GOT3 (cell line): ENCODE data around the gene RNF2.
"Not testable (repeated sequence)": the region's sequence is repeated elsewhere in the genome, so short reads cannot be mapped to it uniquely, and the experiment has no call there.

Source experiments
- DNase-seq: peaks from one replicate; lab custom pipeline; 2025; ENCODE audit warnings: mixed read lengths; lab: John Stamatoyannopoulos, UW

RNF2 gene

GRCh38 chr1:185044981-185045813 is at the start of gene RNF2:
TSS of gene RNF2 (plus strand) at chr1:185045558. CDS start at chr1:185087554, 41,996 bp downstream.
- DNase-seq: peak; percentile 69

DNA sequence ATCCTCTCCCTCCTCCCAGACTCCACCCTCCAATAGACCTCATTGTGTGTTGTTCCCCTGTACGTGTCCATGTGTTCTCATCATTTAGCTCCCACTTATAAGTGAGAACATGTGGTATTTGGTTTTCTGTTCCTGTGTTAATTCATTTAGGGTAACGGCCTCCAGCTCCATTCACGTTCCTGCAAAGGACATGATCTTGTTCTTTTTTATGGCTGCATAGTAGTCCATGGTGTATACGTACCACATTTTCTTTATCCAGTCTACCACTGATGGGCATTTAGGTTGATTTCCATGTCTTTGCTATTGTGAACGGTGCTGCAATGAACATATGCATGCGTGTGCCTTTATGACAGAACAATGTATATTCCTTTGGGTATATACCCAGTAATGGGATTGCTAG is 45.4 kb upstream of the RNF2 start:
- DNase-seq: not testable (repeated sequence)

DNA sequence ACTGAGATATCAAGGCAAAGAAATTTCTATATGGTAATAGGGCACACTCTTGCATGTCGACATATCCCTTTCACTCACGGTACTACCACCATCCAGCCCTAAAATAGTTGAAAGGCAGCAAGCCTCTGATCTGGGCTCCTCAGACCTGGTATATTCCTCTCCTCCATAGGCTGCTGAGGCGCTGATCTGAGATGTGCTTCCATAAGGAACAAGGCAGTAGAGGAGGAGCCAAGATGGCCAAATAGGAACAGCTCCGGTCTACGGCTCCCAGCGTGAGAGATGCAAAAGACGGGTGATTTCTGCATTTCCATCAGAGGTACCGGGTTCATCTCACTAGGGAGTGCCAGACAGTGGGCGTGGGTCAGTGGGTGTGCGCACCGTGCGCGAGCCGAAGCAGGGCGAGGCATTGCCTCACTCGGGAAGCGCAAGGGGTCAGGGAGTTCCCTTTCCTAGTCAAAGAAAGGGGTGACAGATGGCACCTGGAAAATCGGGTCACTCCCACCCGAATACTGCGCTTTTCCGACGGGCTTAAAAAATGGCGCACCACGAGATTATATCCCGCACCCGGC is 44.0 kb upstream of the RNF2 start:
- DNase-seq: not testable (repeated sequence)

GRCh38 chr1:185008838-185009237 is 36.5 kb upstream of the RNF2 start:
- DNase-seq: no peak

DNA sequence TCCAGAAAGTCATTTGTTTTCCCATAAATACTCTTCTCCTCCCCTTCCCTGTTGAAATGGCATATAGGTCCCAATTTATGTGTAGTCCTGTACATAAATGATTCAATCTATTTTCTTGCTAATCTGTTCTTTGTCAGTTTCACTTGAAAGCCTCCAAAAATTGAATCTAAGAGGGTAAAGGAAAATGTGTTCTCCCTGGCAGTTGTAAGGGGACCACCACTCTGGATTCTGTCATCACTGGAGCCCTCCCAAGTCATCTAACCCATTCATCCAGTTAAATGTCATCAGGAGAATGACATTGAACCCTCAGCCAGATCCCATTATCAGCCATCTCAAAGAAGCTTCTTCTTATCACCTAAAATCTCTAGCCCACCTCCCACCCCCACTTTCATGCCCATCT is 35.0 kb upstream of the RNF2 start:
- DNase-seq: no peak

DNA sequence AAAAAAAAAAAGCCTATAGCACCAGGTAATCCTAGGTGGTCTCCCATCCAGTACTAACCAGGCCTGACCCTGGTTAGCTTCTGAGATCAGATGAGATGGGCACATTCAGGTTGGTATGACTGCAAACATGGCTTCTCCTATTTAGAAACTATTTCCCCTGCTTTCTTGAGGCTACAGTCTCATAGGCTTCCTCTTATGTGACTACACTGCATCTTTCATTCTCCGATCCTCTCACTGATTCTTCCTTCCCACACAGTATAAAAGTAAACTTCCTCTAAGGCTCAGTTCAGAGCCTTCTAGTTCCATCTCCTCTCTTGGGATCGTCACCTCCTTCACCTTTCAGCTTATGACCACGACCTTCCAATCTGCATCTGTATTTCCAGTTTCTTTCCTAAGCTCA is 30.4 kb upstream of the RNF2 start:
- no peak for DNase-seq

GRCh38 chr1:185015631-185016030 is 29.7 kb upstream of the RNF2 start:
- DNase-seq: no peak

DNA sequence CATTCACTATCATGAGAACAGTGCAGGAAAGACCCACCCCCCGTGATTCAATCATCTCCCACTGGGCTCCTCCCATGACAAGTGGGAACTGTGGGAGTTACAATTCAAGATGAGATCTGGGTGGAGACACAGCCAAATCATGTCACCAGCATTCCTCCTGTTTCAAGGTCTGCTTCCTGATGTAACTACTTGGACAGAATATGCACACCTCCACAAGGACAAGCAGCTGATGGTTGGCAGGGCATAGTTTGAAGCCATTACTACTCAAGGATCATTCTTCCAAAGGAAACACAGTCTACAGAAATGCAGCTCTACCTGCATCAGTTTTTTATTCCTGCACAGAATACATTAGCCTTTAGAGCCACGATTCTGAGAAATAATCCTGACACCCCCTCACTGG is 28.5 kb upstream of the RNF2 start:
- no peak for DNase-seq

DNA sequence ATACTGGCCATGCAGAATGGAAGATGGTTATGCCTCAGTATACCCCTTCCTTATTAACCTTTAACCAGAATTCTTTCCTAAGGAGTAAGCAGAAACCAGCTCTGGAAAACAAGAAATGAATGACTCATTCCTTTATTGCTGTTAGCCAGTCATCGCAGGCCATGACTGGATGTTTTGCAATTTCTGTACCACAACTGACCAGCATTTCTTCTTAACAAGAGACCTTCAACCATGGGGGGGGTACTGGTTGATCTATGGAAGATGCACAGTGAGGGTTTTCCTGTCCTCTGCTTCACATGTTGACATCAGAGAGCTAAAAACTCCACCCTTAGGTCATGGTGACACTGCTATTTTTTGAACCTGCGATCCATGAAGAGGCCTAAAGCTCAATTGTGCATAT is 28.0 kb upstream of the RNF2 start:
- DNase-seq: peak; percentile 25

- no peak for DNase-seq
Measured at GRCh38 chr1:185017966-185018365, 27.4 kb upstream of the RNF2 start.

GRCh38 chr1:185027252-185027882 is 18.0 kb upstream of the RNF2 start:
- DNase-seq: no peak

DNA sequence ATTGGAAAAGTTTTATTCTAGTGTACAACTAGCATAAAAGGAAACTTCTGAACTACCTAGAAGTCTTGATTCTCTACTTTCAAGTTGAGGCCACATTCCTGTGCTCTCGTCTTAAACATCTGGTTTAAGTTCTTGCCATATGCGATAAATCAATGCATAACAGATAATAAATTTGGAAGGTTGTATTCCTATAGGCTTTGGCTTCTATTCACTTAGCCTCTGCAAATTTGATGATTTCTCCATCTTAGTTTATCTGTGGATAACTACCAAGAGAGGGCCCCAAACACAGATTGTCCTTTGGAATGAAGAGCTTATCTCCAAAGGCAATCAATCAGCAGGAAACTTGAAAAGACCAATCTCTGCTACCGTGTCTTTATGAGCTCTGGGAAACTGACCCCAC is 11.7 kb upstream of the RNF2 start:
- DNase-seq: no peak

- no peak for DNase-seq
Measured at GRCh38 chr1:185035258-185035657, 10.1 kb upstream of the RNF2 start.

DNA sequence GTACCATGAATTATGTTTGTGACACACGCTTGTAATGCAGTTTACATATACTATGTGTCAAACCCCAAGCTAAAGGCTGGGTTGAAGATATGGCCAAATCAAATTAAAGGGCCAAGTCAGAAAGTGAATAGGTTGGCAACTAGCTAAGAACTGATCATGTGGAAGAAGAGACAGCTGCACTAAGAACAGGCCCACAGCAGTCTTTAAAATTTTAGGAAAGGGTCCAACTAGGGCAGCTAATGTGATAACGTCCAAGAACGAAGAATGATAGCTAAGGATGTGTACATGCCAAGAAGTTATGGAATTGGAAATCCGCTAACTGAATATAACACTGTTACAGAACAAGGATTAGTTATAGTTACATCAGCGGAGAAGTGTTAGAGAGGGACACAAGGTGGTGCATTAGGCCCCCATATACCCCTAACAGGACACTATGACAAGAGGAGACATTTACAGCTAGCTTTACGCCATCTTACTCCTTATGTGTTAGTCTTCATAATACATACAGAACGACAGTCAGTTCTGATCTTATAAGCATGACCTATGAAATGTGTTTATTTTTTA is 6.5 kb upstream of the RNF2 start:
- no peak for DNase-seq

- DNase-seq: no peak
Measured at GRCh38 chr1:185039726-185040407, 5.5 kb upstream of the RNF2 start.

- DNase-seq: no peak
Measured at GRCh38 chr1:185040408-185040735, 5.0 kb upstream of the RNF2 start.

DNA sequence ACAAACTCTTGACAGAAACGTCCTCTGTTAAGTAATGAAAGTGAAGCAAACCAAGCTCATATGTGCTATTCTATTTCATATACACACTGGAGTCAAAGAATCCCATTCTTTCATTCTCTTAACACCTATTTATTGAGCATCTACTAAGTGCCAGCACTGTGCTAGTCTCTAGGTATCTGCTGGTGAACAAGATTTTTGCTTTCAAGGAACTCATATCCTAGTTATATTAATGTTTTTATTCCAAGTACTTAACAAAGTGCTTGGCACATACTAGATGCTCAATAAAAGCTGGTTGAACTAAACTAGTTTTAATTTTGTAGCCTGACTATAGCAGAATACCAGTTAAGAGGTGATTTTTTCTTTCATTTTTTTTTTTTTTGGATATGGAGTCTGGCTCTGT is 3.6 kb upstream of the RNF2 start:
- DNase-seq: no peak

- no peak for DNase-seq
Measured at GRCh38 chr1:185042737-185043136, 2.6 kb upstream of the RNF2 start.

- DNase-seq: no peak
Measured at GRCh38 chr1:185044387-185044786, 971 bp upstream of the RNF2 start.

GRCh38 chr1:185045814-185046492 is 595 bp downstream of the RNF2 start:
- DNase-seq: no peak

- no peak for DNase-seq
Measured at GRCh38 chr1:185046668-185047067, 1.3 kb downstream of the RNF2 start.

DNA sequence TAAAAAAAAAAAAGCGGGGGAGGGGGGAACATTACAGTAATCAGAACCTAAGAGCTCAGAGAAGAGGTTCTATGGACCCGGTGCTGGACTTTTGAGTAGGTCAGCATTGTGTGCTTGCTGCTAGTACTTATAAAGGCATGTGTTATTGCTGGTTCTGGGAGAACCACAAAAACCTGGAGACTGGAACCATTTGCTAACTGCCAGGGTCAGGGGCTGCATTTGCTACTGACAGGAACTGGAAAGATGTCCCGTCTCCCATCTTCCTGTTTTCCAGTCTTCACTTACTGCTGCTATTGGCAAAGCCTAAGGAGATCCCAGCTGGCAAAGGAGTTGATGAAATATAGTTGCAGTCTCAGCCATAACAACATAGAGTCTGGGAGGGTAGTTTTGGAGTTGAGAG is 4.3 kb downstream of the RNF2 start:
- DNase-seq: no peak
